GM21737 (cell line): ENCODE data around the gene DAG1.
"Not testable (repeated sequence)": the region's sequence is repeated elsewhere in the genome, so short reads cannot be mapped to it uniquely, and the experiment has no call there.

Experiments
- ATAC-seq: cut with Tn5 transposase; IDR thresholded peaks from one replicate; pipeline ENCODE4 v1.9.1; 2021; ENCODE audit warnings: mild to moderate bottlenecking, moderate library complexity; ENCODE audit not compliant: unreplicated experiment

The DAG1 gene

DNA sequence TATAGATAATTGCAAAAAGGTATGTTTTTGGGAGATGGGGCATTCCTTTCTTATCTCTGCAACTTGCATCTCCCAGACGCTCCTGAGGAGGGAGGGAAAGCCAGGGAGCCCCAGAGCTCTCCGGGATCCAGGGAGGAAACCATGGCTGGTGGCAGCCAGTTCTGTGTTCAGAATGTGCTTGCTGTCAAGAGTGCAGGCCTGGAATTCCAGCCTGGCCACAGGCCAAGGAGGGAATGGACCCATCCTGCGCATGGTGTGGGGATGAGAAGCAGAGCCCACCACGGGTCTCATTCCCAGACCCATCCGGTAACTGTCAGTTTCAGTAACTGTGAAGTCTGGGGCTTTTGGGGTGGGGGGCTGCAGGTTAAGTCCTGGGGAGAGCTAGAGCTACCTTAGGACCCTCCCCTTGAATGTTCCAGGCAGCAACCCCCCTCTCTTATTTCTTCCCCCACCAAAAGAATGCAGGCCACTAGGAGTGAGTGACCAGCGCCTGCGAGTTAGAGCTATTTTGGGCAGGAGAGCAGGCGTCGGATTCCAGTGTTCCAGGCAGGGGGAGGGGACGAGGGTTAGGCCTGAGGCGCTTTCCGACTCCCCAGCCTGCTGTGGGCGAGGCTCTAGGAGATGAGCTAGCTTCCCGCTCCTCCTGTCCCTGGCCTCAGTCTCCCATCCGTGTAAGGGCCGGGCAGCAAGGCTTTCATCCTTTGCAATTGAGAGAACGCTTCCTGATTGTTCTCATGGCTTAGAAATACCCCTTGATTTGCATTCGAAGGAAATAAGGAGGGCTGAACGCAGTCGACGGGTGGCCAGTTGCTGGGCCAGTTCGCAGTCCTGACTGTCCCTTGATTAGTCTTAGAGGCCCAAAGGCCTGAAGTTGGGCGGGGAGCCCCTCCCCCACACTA, 781 bp upstream of the DAG1 start:
- no peak for ATAC-seq

DNA sequence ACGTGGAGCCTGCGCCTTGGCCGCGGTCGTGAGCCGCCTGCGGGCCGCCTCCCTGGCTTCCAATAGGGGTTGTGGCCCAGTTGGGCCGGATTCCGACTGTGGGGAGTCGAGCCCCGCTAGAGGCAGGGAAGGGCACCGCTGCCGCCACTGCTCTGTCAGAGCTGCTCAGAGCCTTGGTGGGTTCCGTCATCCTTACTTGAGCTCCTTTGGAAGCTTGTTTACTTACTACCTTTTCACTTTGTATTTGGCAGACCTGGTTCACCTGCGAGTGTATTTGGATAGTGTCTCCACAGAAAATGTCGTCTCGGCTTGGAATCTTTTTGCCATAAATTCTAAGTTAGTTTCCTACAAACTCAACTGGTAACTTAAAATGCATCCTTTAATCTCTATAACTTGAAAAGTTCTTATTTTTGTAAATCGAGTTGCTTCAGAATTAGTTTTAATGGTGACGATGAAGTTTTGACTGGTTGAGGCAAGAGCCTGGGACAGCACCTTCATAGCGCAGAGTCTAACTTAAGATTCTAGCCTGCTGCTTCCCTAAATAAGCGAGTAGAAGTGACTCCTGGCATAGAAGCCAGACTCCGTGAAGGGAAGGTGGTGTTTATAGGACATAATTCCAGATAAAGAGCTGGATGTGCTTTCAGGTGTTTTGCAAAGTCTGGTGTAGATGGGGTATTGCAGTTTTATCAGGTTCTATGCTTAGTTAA, 800 bp downstream of the DAG1 start:
- peak; percentile 30 for ATAC-seq

DNA sequence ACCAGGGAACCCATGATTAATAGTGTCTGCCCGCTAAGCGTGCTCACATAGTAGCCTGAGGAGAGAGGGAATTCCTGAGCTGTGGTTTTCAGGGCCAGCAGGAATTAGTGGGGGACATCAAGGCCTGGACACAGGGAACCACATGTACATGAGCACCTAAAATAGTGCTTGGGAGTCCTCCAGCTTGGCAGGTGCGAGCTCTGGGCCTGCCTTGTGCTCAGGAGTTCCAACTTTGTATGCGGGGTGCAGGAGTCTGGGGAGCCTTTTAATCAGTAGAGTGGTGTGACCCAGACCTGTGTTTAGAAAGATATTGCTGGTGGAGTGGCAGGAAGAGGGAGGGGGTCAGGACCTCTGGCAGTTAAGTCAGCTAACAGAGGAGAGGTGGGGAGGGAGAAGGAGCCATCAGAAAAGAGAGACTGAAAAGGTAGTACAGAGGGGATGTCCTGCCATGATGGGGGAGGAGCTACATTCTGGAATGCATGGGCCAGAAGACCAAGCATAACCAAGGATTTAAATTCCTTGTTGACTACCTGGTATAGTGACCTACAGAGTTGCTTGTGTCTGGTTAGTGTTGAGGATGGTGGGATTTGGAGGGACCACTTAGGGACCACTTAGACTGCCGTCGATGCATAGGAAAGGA, 1.9 kb downstream of the DAG1 start:
- no peak for ATAC-seq

- peak; percentile 68 for ATAC-seq
Measured at GRCh38 chr3:49476563-49476962, 6.5 kb downstream of the DAG1 start.

DNA sequence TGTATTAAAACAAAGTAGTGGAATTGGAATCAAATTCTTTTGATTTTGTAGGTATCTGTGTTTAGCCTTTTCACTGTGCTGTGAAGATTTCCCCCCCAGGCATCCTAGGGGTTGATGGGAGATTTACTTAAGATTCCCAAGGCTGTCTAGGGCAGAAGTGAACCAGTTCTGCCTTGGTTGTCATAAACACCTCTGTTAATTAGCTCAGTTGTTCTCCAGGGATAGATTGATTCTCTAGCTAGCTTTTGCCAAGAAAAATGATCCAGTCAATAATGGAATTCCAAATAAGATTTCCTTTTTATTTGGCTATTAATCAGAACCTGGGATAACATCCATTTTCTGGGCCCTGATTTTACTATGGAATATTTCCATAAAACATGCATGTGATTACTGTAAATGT, 12.7 kb downstream of the DAG1 start:
- ATAC-seq, result no peak

DNA sequence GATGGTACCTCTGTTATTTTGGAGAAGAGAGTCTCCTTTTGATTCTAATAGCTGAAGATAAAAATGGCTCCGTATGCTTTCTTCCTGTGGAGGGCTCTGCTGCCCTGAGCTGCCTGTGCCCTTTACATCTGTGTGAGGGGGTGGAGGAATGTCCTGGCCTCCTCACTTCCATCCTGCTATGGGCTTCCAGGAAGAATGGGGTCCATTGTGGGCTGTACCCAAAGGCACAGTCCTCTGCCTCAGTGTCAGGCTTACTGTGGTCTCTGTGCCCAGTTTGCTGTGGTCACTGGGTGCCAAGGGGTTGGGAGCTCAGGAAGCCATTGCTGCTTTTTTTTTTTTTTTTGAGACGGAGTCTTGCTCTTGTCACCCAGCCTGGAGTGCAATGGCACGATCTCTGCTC, 14.4 kb downstream of the DAG1 start:
- no peak for ATAC-seq

DNA sequence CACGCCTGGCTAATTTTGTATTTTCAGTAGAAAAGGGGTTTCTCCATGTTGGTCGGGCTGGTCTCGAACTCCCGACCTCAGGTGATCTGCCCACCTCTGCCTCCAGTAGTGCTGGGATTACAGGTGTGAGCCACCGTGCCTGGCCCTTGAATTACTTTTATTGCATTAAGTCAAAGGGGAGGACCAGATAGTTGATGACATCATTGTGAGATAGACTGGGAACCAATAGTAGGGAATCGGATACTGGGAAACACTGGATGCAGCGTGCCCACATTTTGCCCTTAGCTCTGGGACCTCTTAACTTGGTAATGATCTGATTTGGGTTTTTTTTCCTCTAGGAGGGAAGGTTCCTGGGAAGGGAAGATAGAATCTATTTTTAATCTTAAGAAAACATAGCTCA, 19.2 kb downstream of the DAG1 start:
- no peak for ATAC-seq

GRCh38 chr3:49492969-49493368, 22.9 kb downstream of the DAG1 start:
- no peak for ATAC-seq

DNA sequence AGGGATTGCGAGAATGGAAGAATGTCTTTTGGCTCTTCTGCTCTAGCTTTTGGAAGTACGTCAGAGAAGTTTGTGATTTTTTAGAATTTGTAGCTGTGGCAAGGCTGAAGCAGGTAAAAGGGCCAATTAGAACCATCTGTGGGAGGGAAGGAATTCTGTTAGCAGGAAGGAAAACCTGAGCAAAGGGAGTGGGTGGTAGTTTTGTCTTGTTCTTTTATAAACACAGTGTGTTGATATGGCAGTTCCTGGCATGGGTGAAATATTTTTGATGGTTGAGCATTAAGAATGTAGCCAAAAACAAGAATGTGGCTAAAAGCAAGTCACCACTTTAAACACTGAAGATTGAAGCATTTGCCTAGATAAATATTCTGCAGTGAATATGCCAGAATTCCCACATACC, 23.8 kb downstream of the DAG1 start:
- no peak for ATAC-seq

- no peak for ATAC-seq
Measured at GRCh38 chr3:49495023-49495422, 25.0 kb downstream of the DAG1 start.

GRCh38 chr3:49496845-49497244, 26.8 kb downstream of the DAG1 start:
- ATAC-seq, result not testable (repeated sequence)

GRCh38 chr3:49497606-49498005, 27.5 kb downstream of the DAG1 start:
- ATAC-seq, result no peak

GRCh38 chr3:49498239-49498638, 28.2 kb downstream of the DAG1 start:
- no peak for ATAC-seq

DNA sequence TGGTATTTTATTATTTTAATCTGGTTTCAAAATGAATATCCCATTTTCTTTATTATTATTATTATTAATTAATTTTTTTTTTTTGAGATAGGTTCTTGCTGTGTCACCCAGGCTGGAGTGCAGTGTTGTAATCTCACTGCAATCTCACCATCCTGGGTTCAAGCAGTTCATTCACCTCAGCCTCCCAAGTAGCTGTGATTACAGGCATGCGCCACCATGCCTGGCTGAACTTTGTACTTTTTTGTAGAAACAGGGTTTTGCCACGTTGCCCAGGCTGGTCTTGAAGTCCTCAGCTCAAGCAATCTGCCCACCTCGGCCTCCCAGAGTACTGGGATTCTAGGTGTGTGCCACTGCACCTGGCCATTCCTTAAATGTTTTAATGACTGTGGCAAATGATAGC, 28.6 kb downstream of the DAG1 start:
- no peak for ATAC-seq

GRCh38 chr3:49500205-49500731, 30.2 kb downstream of the DAG1 start:
- no peak for ATAC-seq

DNA sequence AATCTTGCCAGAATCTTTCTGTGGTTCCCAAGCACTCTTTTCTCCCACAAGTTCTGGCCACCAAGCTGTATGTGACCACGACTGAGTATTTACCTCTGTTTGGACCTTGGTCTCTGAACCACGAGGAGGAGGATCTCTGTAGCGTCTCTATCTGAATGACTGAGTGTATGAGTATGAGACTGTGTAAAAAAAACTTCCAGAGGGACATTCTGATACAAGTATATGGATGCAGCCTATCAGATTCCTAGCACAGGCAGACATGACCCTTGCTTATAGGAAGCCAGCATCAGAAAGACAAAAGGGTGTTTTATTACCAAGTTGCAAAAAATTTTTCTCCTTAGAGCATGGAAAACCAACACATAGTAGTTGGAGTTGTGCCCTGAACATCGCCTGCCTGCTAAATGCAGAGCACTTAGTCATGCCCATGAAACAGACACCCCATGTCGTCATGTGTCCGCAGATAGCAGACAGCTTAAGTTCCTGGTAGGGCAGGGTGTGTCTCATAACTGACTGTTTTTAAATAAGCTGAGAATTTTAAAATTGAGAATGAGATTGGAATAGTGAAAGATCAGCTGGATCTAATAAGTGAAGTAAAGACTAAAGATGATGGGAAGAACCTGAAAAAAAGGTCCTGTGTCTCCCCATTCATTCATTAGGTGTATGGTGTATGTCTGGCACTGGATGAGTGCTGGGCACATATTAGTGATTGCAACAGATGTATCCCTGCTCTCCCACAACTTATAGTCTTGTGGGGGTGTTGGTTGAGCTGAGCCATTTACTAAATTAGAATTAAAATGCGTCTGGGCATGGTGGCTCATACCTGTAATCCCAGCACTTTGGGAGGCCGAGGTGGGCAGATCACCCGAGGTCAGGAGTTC, 30.9 kb downstream of the DAG1 start:
- no peak for ATAC-seq

DNA sequence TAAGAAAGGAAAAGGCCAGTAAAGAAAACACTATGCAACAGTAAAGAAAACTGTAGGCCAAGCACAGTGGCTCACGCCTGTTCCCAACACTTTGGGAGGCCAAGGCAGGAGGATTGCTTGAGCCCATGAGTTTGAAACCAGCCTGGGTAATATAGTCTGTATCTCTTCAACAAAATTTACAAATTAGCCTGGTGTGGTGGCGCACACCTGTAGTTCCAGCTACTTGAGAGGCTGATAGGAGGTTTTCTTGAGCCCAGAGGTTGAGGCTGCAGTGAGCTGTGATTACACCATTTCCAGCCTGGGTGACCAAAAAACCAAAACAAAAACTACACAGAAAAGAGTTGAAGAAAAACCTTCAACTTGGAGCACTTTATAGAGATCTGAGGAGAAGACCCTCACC, 31.8 kb downstream of the DAG1 start:
- no peak for ATAC-seq

DNA sequence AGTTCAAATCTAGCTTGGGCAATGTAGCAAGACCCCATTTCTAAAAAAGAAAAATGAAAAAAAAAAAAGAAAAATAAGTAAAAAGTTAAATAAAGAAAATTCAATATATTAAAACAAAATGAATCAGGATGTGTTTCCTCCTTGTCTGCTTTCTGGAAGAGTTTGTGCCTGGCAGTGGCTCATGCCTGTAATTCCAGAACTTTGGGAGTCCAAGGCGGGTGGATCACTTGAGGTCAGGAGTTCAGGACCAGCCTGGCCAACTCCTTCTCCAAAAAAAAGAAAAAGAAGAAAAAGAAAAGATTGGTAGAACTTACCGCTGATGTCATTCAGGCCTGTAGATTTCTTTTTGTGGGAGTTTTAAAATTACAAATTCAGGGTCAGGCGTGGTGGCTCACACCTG, 36.8 kb downstream of the DAG1 start:
- ATAC-seq, result no peak

DNA sequence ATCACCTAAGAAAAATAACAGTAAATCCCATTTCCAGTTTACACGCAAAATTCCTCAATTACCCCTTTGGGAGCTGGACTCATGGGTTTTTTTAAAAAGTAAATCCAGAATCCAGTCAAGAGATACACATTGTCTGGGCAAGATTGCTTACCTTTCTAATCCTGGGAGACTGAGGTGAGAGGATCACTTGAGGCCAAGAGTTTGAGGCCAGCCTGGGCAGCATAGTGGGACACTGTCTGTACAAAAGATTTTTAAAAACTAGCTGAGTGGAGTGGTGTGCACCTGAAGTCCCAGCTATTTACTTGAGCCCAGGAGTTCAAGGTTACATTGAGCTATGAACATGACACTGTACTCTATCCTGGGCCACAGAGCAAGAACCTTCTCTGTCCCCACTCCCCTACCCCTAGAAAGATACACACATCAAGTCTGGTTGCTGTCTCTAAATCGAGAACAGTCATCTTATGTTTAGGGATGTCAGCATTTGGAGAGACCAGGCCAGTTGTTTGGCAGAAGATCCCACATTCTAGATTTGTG, 39.0 kb downstream of the DAG1 start:
- ATAC-seq, result no peak

GRCh38 chr3:49511639-49512038, 41.6 kb downstream of the DAG1 start:
- ATAC-seq, result no peak
